K562 (cell line): ENCODE results near the gene TMTC2. TPM values are rescaled to one million over a fixed set of nuclear protein-coding genes. Genes with fewer than 3 reads are reported as not detected.

Source experiments
- CBFA2T3 ChIP-seq: fragments of 450-650 bp; IDR thresholded peaks from 2 replicates; pipeline ENCODE4 v1.6.1; 2017
- CEBPZ ChIP-seq: fragments of 150-350 bp; IDR thresholded peaks from 2 replicates; pipeline ENCODE4 v1.6.1; 2014; ENCODE audit warnings: low read depth, mild to moderate bottlenecking, low read length, borderline replicate concordance
- HMBOX1 ChIP-seq: sonication (generic); IDR thresholded peaks from 2 replicates; pipeline ENCODE4 v1.6.1; 2016
- JUN ChIP-seq, 2 experiments: sonication (generic) in 1 of 2; formaldehyde crosslinking in 1 of 2; IDR thresholded peaks; 2 replicates each; pipeline versions ENCODE4 v1.6.1 to v1.8.0; 2012 to 2022; ENCODE audit warnings: borderline replicate concordance in 2 of 2, mild to moderate bottlenecking in 2 of 2, improper control_type of control experiment in 1 of 2, low read depth in 1 of 2, low read length in 1 of 2, missing genetic modification reagents in 1 of 2
- KDM1A ChIP-seq, 2 experiments: fragments of 450-650 bp; IDR thresholded peaks; 2 replicates each; pipeline ENCODE4 v1.6.1; 2016; ENCODE audit warnings: mild to moderate bottlenecking in 2 of 2
- MNT ChIP-seq, 2 experiments: fragments of 450-650 bp; conservative IDR thresholded peaks; 2 replicates each; pipeline ENCODE4 v1.6.1; 2017; ENCODE audit warnings: mild to moderate bottlenecking in 2 of 2, moderate library complexity in 2 of 2
- NBN ChIP-seq: fragments of 450-650 bp; IDR thresholded peaks from 2 replicates; pipeline ENCODE4 v1.6.1; 2016; ENCODE audit warnings: low read depth, mild to moderate bottlenecking
- NCOA1 ChIP-seq: fragments of 450-650 bp; IDR thresholded peaks from 2 replicates; pipeline ENCODE4 v1.6.1; 2016; ENCODE audit warnings: low read depth
- RHOXF2B ChIP-seq: fragments of 250-450 bp; sonication (Bioruptor Pico); conservative IDR thresholded peaks from 2 replicates; pipeline ENCODE4 v1.5.1; 2021
- SMARCE1 ChIP-seq: fragments of 450-650 bp; IDR thresholded peaks from 2 replicates; pipeline ENCODE4 v1.7.1; 2016; ENCODE audit warnings: mild to moderate bottlenecking
- STAT5A ChIP-seq: IDR thresholded peaks from 2 replicates; pipeline ENCODE4 v1.6.1; 2012; ENCODE audit warnings: low read length, inconsistent platforms, borderline replicate concordance
- TCF3 ChIP-seq: sonication (generic); formaldehyde crosslinking; IDR thresholded peaks from 2 replicates; pipeline ENCODE4 v1.4.0; 2020; ENCODE audit warnings: mild to moderate bottlenecking, missing genetic modification reagents
- ZBTB33 ChIP-seq: sonication (generic); formaldehyde crosslinking; IDR thresholded peaks from 2 replicates; pipeline ENCODE4 v1.8.1; 2023; ENCODE audit warnings: mild to moderate bottlenecking, missing genetic modification reagents
- ZKSCAN1 ChIP-seq: fragments of 150-350 bp; IDR thresholded peaks from 2 replicates; pipeline ENCODE4 v1.6.1; 2016; ENCODE audit warnings: low read depth, low read length
- ZKSCAN8 ChIP-seq: fragments of 200-800 bp; sonication (Bioruptor generic); IDR thresholded peaks from 2 replicates; pipeline ENCODE4 v1.6.1; 2016; ENCODE audit warnings: missing genetic modification characterization, missing compliant biosample characterization
- ZNF316 ChIP-seq: fragments of 450-650 bp; IDR thresholded peaks from 2 replicates; pipeline ENCODE4 v1.6.1; 2016
- polyA plus RNA-seq, 8 experiments: library from polyadenylated mRNA; depleted of rRNA in 4 of 8; stranded (reverse) in 5 of 8; unstranded in 3 of 8; fragments of >200 nt; fragmentation: Nextera tagmentation in 2 of 8; fragmentation: Illumina TruSeq in 1 of 8; extraction: Ambion mirVana in 2 of 8; extraction: Trizol in 1 of 8; gene quantifications; 2 replicates each; pipeline versions ENCODE4 v1.2.1 to v1.2.3, GENCODE V29; 2011 to 2014; ENCODE audit warnings: inconsistent platforms in 1 of 8, missing spikeins in 1 of 8
- total RNA-seq, 7 experiments: library from RNA; depleted of rRNA in 6 of 7; stranded (reverse); fragments of >200 nt in 6 of 7; fragmentation: Illumina TruSeq in 2 of 7; extraction: Trizol in 2 of 7; gene quantifications; 2 replicates each; pipeline versions ENCODE4 v1.2.1 to v1.2.3, GENCODE V29; 2011 to 2021; ENCODE audit warnings: low replicate concordance in 1 of 7

Gene TMTC2
- total and polyA plus RNA-seq, 9 of the 15 experiments (the other 6 are each of a cell fraction or from before 2014, with no cell fraction given) = 0.29 to 1.1 (median 0.55) TPM

- TF ChIP-seq CBFA2T3 = peak; percentile 82
- TF ChIP-seq CEBPZ = no peak
- TF ChIP-seq KDM1A (IDR thresholded peaks at IDR 0.05) = peak; percentile 62 to 70; a peak in 3 of 4 replicates
- no peak for TF ChIP-seq ZKSCAN8
- peak; percentile 78 for TF ChIP-seq TCF3 (CRISPR knock-in tag)
- peak; percentile 93 for TF ChIP-seq HMBOX1
- TF ChIP-seq ZNF316 = no peak
- 0 out of 4 replicates have a peak, but pooled peaks of 1 of the 2 experiments have one; percentile 17 for TF ChIP-seq MNT (conservative IDR thresholded peaks at IDR 0.05)
- TF ChIP-seq STAT5A = peak; percentile 15; the same call in 1 of the 2 replicates
- peak; percentile 72; the same call in 1 of the 2 replicates for TF ChIP-seq SMARCE1
- TF ChIP-seq RHOXF2B (CRISPR knock-in tag) = no peak
- peak; percentile 15; the same call in 1 of the 2 replicates for TF ChIP-seq NBN
- TF ChIP-seq NCOA1 = no peak
- 0 out of 2 replicates have a peak, but pooled peaks have one; percentile 27 for TF ChIP-seq ZKSCAN1
- TF ChIP-seq JUN (IDR thresholded peaks at IDR 0.05; ENCODE audit: borderline replicate concordance, low read depth, low read length) = no peak
- TF ChIP-seq JUN (CRISPR knock-in tag; IDR thresholded peaks at IDR 0.05; ENCODE audit: borderline replicate concordance) = no peak
- TF ChIP-seq ZBTB33 (CRISPR knock-in tag) = no peak
Measured at GRCh38 chr12:83052890-83053541, 366.3 kb downstream of the TMTC2 start (continued).
